Body of pancreas (tissue), 4 donors: ENCODE measurements around the gene CIAO2A. TPM values are rescaled to one million over a fixed set of nuclear protein-coding genes. Genes with fewer than 3 reads are reported as not detected.

ENCODE experiments used
- ATAC-seq: fragments of 150-250 bp; one replicate; pipeline ENCODE4 v1.9.1; 2016
- DNase-seq, 4 donors: peaks; one replicate each; pipeline ENCODE4 v3.0.0-alpha.2; 2019
- H3K27ac ChIP-seq, 4 donors: fragments of 200-600 bp; sonication (generic); 1 replicate in 3 of 4; 2 replicates in 1 of 4; pipeline versions ENCODE4 v1.5.1 to v1.6.1; 2016 to 2019; ENCODE audit warnings: mild to moderate bottlenecking in 1 of 4, mixed read lengths in 1 of 4, moderate library complexity in 1 of 4
- H3K27me3 ChIP-seq, 2 donors: fragments of 200-600 bp; sonication (generic); one replicate each; pipeline ENCODE4 v1.6.0; 2016; ENCODE audit warnings: mild to moderate bottlenecking in 1 of 2
- H3K36me3 ChIP-seq, 2 donors: fragments of 200-600 bp; sonication (generic); replicated peaks in 1 of 2; 2 replicates each; pipeline ENCODE4 v1.5.1; 2016; ENCODE audit warnings: low read depth in 2 of 2; ENCODE audit not compliant: insufficient read depth in 1 of 2
- H3K4me1 ChIP-seq: fragments of 200-600 bp; sonication (generic); one replicate; pipeline ENCODE4 v1.6.0; 2016
- H3K4me3 ChIP-seq, 2 donors: fragments of 200-600 bp; sonication (generic); 1 replicate in 1 of 2; 2 replicates in 1 of 2; pipeline ENCODE4 v1.5.1; 2016 to 2019
- H3K9me3 ChIP-seq, 3 donors: fragments of 200-600 bp; sonication (generic); 1 replicate in 2 of 3; 2 replicates in 1 of 3; pipeline ENCODE4 v1.5.1; 2016
- CTCF ChIP-seq, 7 experiments: fragments of 450-650 bp in 4 of 7; fragments of 200-600 bp in 3 of 7; sonication (generic) in 3 of 7; IDR thresholded peaks; one replicate each; pipeline ENCODE4 v1.5.1; 2016 to 2019; ENCODE audit warnings: antibody characterized with exemption in 7 of 7
- POLR2A ChIP-seq, 3 donors: fragments of 450-650 bp; IDR thresholded peaks; one replicate each; pipeline ENCODE4 v1.6.1; 2016; ENCODE audit warnings: antibody characterized with exemption in 3 of 3, mild to moderate bottlenecking in 2 of 3
- WGBS, 2 donors: methylation state at CpG; one replicate each; pipeline ENCODE4 v1.1.5; 2017; 5-methylcytosine and 5-hydroxymethylcytosine counted together
- intact Hi-C: fragments of 100-400 bp; cut with DNase I; formaldehyde crosslinking; loops from one replicate; pipeline ENCODE4 v1.15.1; 2023
- total RNA-seq, 2 donors: library from RNA; depleted of rRNA; stranded (reverse); fragments of >200 nt; gene quantifications; one replicate each; pipeline ENCODE4 v1.1.0, GENCODE V29; 2016

CIAO2A gene
- total RNA-seq, 2 donors from 2014 or later: 48.1 to 57.1 TPM

GRCh38 chr15:64137226-64137833 lies 43.7 kb upstream of the CIAO2A start:
- H3K27me3 ChIP-seq: no peaks in the 10 kb centered on the region
- H3K27ac ChIP-seq: no peak overlapping the region
- no peaks in the 10 kb centered on the region for H3K9me3 ChIP-seq
- DNase-seq (no peak), ATAC-seq (no peak)
- no peaks in the 10 kb centered on the region for H3K4me1 ChIP-seq
- TF ChIP-seq POLR2A (IDR thresholded peaks at IDR 0.05) (no peak), CTCF (IDR thresholded peaks at IDR 0.05) (peak in 1 of 7 experiments; percentile 7)
- intact Hi-C loops: no loop called here
- H3K4me3 ChIP-seq: no peak overlapping the region
- 48 to 70% methylated on average over 5 to 8 of the region's 8 CpGs for WGBS, 2 donors
- H3K36me3 ChIP-seq: peaks cover 10 to 33% of the 10 kb centered on the region in 2 donors

- no peaks in the 10 kb centered on the region for H3K4me1 ChIP-seq
- no peak overlapping the region for H3K27ac ChIP-seq
- H3K27me3 ChIP-seq: no peaks in the 10 kb centered on the region
- no peak for DNase-seq
- no peak for TF ChIP-seq CTCF (IDR thresholded peaks at IDR 0.05)
- no peak for TF ChIP-seq POLR2A (IDR thresholded peaks at IDR 0.05)
- peaks cover 10 to 43% of the 10 kb centered on the region in 2 donors for H3K36me3 ChIP-seq
- WGBS, 2 donors: 85 to 88% methylated on average over 7 of the region's 7 CpGs
- intact Hi-C loops: no loop called here
- ATAC-seq: no peak
- no peak overlapping the region for H3K4me3 ChIP-seq
- no peaks in the 10 kb centered on the region for H3K9me3 ChIP-seq
Observed at GRCh38 chr15:64136347-64136746, 42.7 kb upstream of the CIAO2A start.

GRCh38 chr15:64134345-64134829 lies 40.7 kb upstream of the CIAO2A start:
- H3K36me3 ChIP-seq: peaks cover 16 to 57% of the 10 kb centered on the region in 2 donors
- no peaks in the 10 kb centered on the region for H3K4me1 ChIP-seq
- H3K27me3 ChIP-seq: no peaks in the 10 kb centered on the region
- DNase-seq: peak; percentile 42 to 74 (median 60)
- H3K4me3 ChIP-seq: no peak overlapping the region
- H3K27ac ChIP-seq: no peak overlapping the region
- TF ChIP-seq POLR2A (IDR thresholded peaks at IDR 0.05): no peak
- TF ChIP-seq CTCF (IDR thresholded peaks at IDR 0.05): no peak
- intact Hi-C loops: no loop called here
- ATAC-seq: no peak
- WGBS, 2 donors: 40 to 62% methylated on average over 1 to 9 of the region's 9 CpGs
- no peaks in the 10 kb centered on the region for H3K9me3 ChIP-seq

GRCh38 chr15:64133623-64134344 lies 40.1 kb upstream of the CIAO2A start:
- ATAC-seq (no peak), DNase-seq (no peak)
- Histone ChIP-seq H3K36me3 (peaks cover 16 to 57% of the 10 kb centered on the region in 2 donors), H3K27me3 (no peaks in the 10 kb centered on the region), H3K4me1 (no peaks in the 10 kb centered on the region), H3K4me3 (no peak overlapping the region), H3K27ac (no peak overlapping the region), H3K9me3 (no peaks in the 10 kb centered on the region)
- intact Hi-C loops: no loop called here
- TF ChIP-seq CTCF (IDR thresholded peaks at IDR 0.05): no peak
- TF ChIP-seq POLR2A (IDR thresholded peaks at IDR 0.05): no peak
- WGBS, 2 donors: 91 to 95% methylated on average over 10 of the region's 10 CpGs
